ENCODE results near the gene CFH.
"Not testable (repeated sequence)": the region's sequence is repeated elsewhere in the genome, so short reads cannot be mapped to it uniquely, and the experiment has no call there.

- not testable (repeated sequence) for TF ChIP-seq POLR2A (conservative IDR thresholded peaks at IDR 0.05); SMARCC2 (IDR thresholded peaks at IDR 0.05; ENCODE audit: low read depth); CTCF (IDR thresholded peaks at IDR 0.05 in 2 of 3, conservative IDR thresholded peaks at IDR 0.05 in 1 of 3; ENCODE audit: insufficient read depth in 2 of 3, low read depth in 1 of 3, low read length in 3 of 3); TEAD4 (IDR thresholded peaks at IDR 0.05; ENCODE audit: low read length); TEAD4 (CRISPR knock-in tag; IDR thresholded peaks at IDR 0.05; ENCODE audit: borderline replicate concordance); MCM3 (IDR thresholded peaks at IDR 0.05); RAD21 (CRISPR knock-in tag; conservative IDR thresholded peaks at IDR 0.05 in 1 of 2, IDR thresholded peaks at IDR 0.05 in 1 of 2); SMAD4 (CRISPR knock-in tag; conservative IDR thresholded peaks at IDR 0.05); FOXP4 (CRISPR knock-in tag; IDR thresholded peaks at IDR 0.05; ENCODE audit: borderline replicate concordance); CSDE1 (IDR thresholded peaks at IDR 0.05); MLX (CRISPR knock-in tag; conservative IDR thresholded peaks at IDR 0.05)
Observed at GRCh38 chr1:196765019-196765740, 113.3 kb downstream of the CFH start.

All from K562 (cell line).